GM10847 (cell line): ENCODE results near the gene SHLD1.

Source experiments
- POLR2A ChIP-seq: IDR thresholded peaks from 2 replicates; pipeline ENCODE4 v1.6.1; 2011; ENCODE audit not compliant: insufficient read length; ENCODE audit errors: extremely low read depth

Gene SHLD1

GRCh38 chr20:5827098-5827853 lies 77.1 kb downstream of the SHLD1 start:
- no peak for TF ChIP-seq POLR2A

GRCh38 chr20:5827861-5828260 lies 77.7 kb downstream of the SHLD1 start:
- TF ChIP-seq POLR2A: no peak

DNA sequence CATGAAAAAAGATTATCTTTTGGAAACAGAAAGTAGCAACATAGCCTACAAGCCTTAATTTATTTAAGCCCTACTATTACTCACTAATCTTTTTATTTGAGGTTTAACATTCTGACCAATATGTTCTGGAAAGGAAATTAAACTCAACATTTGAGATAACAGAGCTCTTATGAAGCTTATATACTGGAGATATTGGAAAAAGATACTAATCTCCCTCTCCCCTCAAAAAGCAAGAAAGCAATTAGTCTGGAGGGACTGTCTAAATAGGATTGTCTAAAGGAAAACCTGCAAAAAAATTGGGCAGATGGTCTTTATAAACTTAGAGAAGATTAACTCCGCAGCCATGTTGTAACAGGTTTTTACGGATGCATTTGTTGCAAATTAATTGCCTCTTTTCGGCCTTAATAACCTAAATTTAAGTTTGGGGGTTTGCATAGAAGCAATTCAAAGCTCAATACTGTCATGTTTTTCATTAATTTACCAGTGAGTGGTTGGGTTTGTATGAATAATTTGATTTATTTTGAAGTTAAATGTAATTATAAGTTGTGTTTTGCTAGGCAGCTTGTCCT lies 79.1 kb downstream of the SHLD1 start:
- no peak for TF ChIP-seq POLR2A

GRCh38 chr20:5831539-5832237 lies 81.5 kb downstream of the SHLD1 start:
- TF ChIP-seq POLR2A: no peak

GRCh38 chr20:5833309-5833941 lies 83.2 kb downstream of the SHLD1 start:
- no peak for TF ChIP-seq POLR2A

DNA sequence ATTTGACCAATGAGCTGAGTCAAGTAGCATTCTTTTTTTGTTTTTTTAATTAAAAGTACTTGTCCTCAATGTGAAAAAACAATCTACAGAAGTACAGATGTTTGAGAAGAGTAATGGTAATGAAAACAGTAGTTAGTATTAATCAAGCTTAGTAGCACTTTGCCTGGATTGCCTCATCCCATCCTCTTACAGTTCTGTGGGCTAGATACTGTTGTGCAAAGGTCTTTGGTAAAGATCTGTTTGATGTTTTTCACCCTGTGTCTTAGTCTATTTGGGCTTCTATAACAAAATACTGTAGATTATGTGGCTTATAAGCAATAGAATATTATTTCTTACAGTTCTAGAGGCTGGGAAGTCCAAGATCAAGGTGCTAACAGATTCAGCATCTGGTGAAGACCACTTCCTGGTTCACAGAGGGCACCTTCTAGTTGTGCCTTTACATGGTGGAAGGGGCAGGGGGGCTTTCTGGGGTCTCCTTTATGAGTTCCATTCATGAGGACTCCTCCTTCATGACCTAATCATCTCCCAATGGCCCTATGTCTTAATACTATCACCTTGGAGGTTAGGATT lies 84.3 kb downstream of the SHLD1 start:
- no peak for TF ChIP-seq POLR2A

DNA sequence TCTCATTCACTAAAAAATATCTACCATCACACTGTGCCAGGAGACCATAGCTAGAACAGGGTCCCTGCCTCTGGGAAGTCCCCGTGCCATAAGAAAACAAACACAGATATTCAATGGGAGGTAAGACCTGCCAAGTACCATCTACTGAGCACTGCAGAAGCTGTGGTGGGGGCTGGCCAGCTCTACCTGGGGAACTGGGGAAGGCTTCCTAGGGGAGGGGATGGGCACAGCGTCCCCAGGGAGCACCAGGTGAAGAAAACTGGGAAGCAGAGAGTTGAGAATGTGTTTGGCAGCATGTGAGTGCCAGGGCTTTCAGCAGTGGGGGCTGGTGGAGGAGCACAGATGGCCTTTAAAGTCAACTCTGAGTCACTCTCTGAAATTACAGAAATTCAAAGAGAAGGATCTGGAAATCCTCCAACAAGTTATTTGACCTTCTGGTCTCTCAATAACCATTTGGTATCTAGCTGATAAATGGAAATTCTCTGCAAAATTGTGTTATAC lies 85.2 kb downstream of the SHLD1 start:
- TF ChIP-seq POLR2A: no peak

GRCh38 chr20:5835871-5836270 lies 85.7 kb downstream of the SHLD1 start:
- TF ChIP-seq POLR2A: no peak

GRCh38 chr20:5836569-5836968 lies 86.4 kb downstream of the SHLD1 start:
- no peak for TF ChIP-seq POLR2A

DNA sequence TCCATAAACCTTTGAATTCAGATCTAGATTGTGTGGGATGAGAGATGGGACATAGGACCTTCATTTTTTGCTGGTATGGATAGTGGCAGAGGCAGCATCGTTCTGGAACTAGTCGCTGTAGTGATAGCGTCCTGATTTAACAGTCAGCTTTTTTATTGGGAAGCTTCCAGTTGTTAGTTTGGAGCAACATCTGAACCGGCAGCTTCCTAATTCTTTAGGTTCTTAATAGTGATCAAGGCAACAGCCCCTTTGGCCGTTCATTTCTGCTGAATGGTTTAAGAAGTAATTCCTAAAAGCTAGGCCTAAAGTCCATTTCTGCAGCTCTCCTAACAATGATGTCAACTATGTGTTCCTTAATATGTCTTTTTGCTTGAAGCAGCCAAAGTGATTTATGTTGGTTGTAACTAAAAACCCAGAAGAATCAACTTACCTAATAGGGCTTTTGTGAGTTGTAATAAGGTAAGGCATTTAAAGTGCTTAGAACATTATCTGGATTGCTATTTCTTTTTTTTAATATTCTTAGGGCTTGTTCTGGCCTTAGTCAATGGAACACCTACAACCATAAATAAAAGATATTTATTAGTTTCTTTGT lies 90.3 kb downstream of the SHLD1 start:
- no peak for TF ChIP-seq POLR2A

- TF ChIP-seq POLR2A: no peak
Measured at GRCh38 chr20:5841522-5841921, 91.3 kb downstream of the SHLD1 start.

- TF ChIP-seq POLR2A: no peak
Measured at GRCh38 chr20:5842465-5842864, 92.3 kb downstream of the SHLD1 start.

DNA sequence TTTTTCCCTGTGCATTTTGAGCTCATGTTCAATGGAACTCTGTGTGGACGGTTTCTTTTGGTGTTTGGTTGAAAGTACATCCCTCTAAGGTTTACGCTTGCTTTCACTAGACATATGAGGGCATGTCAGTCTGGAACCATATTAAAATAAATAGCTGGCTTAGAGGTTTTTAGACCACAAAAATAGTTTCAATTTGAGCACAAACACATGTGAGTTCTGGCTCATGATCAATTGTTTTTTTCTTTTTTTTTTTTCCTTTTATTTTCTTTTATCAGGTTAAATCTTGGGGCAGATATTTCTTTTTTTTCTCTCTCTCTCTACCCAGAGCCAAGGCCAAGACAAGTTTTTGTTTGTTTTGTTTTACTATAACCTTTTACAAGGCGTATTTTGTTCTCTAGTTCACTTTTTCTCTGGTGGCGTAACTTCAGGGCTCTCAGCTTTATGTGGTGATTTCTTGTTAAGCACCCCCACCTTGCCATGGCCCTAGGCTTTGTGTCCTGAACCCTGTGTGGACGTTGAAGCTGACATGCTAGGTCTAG lies 92.9 kb downstream of the SHLD1 start:
- TF ChIP-seq POLR2A: no peak

DNA sequence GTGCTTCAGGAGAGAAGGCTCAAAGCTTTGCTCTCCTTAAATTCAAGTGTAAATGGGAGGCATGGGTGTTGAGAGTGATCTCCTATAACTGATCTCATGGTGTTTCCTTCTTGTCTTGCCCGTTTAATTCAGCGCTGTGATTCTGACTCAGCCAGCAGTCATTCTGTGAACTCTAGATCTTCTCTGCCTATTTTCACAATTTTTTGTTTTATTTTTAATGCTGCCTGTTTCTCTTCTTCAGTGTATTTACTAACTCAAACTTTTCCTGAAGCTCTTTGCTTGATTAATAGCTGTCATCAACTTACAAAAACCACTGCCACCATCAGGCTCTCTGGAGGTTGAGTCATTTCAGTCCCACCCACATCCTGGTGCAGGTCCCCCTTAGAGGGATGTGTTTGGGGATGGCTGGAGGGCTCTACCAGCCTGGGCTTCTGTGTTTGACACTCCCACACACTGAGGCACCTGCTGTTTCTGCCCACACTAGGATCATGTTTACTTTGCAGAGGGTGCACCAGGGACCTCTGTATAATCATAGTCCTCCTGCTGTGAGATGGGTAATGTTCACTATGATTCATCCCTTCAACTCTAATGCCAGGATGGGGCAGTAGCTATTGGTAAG lies 94.0 kb downstream of the SHLD1 start:
- no peak for TF ChIP-seq POLR2A
